DMS153 treated with DMSO at 0.1 percent for 48 hours (cell line): ENCODE results near the gene NPL.

Experiments used
- DNase-seq: peaks from one replicate; lab custom pipeline; 2025; ENCODE audit not compliant: unreplicated experiment; lab: John Stamatoyannopoulos, UW

Gene NPL, protein sequence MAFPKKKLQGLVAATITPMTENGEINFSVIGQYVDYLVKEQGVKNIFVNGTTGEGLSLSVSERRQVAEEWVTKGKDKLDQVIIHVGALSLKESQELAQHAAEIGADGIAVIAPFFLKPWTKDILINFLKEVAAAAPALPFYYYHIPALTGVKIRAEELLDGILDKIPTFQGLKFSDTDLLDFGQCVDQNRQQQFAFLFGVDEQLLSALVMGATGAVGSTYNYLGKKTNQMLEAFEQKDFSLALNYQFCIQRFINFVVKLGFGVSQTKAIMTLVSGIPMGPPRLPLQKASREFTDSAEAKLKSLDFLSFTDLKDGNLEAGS

GRCh38 chr1:182789138-182790076 lies at the start of gene NPL:
NPL (plus strand) TSS chr1:182789773; CDS start chr1:182794372, 4,599 bp downstream.
- DNase-seq, result peak; percentile 87

DNA sequence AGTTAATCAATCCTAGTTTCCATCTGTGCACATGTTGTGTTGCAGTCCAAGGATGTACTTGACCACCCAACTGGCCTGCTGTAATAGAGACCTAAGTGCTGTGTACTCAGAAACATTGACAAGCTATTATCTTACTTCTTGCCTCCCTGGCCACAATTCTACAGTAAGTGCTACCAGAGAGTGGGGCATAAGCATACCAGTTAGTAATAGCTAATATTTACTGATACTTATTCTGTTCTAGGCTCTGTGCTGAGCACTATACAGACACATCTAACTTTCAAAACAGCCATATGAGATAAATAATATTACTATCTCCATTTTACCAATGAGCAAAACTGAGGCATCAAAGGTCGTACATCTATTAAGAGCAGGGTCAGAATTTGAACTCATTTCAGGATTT lies 49.5 kb upstream of the NPL start:
- no peak for DNase-seq

DNA sequence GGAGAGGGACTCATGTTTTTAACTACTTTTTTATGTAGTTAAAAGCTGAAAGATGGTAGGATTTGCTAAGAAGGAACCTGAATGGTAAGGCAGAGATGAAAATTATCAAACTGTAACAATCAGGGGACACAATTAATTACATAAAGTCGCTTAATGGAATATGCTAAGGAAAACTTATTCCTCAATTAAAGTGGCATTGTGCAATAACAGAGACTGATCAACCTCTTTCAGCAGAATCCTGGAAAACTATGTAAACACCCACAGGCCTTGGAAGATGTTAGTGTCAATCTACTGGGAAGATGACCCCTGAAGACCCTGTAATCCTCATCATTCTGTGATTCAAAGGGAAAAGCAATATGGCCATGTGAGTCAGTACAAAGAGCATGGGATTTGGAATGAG lies 46.8 kb upstream of the NPL start:
- no peak for DNase-seq

- no peak for DNase-seq
Measured at GRCh38 chr1:182752077-182752988, 37.2 kb upstream of the NPL start.

DNA sequence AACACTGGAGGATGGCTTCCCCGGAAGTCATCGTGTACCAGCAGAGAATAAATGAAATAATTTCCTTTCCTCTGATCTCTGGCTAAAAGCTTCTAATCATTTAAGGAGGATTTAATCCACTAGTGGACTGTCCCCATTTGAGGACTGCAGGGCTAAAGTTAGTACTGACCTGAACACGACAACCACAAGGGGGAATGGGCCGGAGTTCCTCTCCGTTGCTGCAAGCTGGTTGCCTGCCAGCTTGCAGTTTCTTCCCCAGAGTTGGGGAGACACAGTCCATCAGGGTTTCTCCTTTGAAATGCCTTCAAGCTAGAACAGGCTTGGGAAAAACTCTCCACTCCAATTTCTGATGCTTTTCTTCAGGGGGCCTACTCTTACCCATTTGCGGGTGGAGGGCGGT lies 35.5 kb upstream of the NPL start:
- DNase-seq, result no peak

- no peak for DNase-seq
Measured at GRCh38 chr1:182754543-182755314, 34.8 kb upstream of the NPL start.

DNA sequence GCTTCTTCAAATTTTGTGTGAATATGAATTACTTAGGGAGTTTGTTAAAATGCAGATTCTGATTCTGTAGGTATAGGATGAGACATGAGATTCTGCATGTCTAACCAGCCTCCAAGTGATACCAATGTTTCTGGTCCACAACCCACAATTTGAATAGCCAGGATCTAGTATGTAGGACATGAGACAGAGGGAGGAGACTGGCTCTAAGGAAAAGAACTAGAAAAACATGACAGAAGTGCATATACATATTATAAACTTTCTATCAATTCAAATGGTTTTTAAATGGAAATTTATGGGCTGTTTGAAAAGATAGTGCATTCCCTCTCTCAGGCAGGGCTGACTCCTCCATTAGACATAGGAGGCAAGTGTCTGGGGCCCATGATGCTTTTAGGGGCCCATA lies 33.9 kb upstream of the NPL start:
- no peak for DNase-seq

- DNase-seq, result no peak
Measured at GRCh38 chr1:182756423-182756822, 33.1 kb upstream of the NPL start.

GRCh38 chr1:182761396-182762395 lies 27.9 kb upstream of the NPL start:
- DNase-seq, result no peak

DNA sequence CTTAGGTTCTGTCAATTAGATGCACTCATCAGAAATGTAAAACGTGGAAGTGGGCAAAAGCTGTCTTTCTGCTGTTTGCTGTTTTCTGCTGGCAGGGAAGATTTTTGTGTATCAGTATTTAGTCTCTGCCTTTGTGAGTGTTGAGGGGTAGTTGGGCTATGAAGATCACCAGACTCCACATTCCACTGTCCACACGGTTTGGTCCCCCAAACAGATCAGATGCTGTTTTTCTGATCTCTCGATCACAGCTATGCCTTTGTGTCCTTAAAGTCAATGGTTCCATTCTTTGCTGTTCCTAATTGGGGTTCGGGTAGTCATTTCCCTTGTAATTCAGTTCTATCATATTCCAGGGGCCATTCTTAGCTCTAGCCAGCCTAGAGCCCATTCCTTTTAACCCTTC lies 27.0 kb upstream of the NPL start:
- no peak for DNase-seq

GRCh38 chr1:182764029-182764727 lies 25.4 kb upstream of the NPL start:
- DNase-seq, result no peak

GRCh38 chr1:182765391-182765790 lies 24.2 kb upstream of the NPL start:
- no peak for DNase-seq

GRCh38 chr1:182766050-182766449 lies 23.5 kb upstream of the NPL start:
- no peak for DNase-seq

GRCh38 chr1:182766881-182767645 lies 22.5 kb upstream of the NPL start:
- no peak for DNase-seq

DNA sequence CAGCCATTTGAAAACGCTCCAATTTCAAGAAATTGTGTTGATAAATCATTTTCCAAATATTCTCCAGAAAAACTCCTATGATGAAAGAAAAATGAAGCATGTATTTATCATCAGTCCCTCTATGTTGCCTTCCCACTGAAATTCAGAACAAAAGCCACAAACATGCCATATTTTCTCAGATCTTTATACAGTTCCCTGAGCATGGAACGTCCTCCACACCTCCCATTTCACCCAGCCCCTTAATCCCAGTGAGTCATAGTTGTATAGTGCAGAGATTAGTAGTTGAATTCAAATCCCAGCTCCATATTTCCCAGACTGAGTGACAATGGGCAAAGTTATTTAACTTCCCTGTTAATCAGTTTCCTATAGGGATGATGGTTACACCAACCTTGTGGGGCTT lies 20.6 kb upstream of the NPL start:
- DNase-seq, result no peak

DNA sequence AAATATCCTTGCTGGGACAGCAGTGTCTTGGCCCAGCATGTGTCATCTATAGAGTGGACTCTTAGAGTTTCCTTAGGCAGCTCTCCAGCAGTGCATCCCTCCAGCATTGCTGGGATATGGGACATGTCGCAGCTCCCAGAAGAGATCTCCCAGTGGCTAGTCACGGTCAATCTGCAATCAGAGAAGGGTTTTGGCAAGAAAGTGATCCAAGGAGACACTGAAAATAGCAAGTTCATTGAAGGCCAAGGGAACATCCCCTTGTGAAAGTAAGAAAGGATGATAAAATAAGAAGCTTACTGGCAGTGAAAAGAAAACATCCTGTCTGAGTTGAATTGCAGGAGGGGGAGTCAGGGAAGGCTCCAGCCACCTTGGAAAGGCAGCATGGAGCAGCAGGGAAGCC lies 19.3 kb upstream of the NPL start:
- DNase-seq, result no peak

DNA sequence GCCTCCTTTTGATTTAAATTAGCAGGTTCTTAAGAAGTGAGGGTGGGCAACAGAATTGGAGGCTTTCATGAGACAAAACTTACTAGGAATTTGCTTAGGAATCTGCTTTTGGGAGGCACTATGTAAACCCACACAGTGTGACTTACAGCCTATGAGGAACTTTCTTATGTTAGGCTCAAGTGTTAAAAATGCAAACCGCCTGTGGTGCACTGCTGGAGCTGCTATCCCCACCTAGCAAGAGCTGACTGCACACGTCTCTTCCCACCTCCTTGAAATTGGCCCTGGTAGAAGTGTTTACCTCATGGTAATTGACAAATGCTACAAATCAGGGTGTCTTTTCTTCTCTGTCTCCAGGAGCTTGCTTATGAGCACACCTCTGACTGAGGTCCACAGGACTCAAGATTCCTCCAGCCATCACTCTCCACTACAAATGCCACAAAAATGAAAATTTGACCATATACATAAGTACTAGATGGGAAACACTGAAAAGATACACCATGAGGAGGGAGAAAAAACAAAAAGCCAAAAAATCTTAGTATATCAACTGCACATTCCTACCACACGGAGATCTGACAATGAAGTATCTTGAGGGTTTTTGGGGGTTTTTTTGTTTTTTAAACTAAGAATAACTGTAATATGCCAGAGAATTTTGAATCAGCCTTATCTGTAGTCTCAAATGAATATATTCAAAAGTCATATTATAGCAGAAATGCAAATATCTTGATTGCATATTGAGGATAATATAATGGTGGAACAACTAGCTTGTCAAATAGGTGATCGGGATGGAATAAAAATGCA lies 18.2 kb upstream of the NPL start:
- no peak for DNase-seq
